Ascending aorta (tissue), 2 donors: ENCODE data around the gene MYO3B. TPM values are rescaled to one million over a fixed set of nuclear protein-coding genes. Genes with fewer than 3 reads are reported as not detected.

Experiments
- DNase-seq, 2 donors: peaks; one replicate each; pipeline ENCODE4 v3.0.0-alpha.2; 2019; ENCODE audit warnings: low spot score in 2 of 2
- H3K27ac ChIP-seq, 2 donors: fragments of 200-600 bp; sonication (generic); one replicate each; pipeline ENCODE4 v1.5.1; 2016 to 2017; ENCODE audit warnings: mild to moderate bottlenecking in 1 of 2
- H3K27me3 ChIP-seq: fragments of 200-600 bp; sonication (generic); one replicate; pipeline ENCODE4 v1.5.1; 2017
- H3K36me3 ChIP-seq, 2 donors: fragments of 200-600 bp; sonication (generic); one replicate each; pipeline ENCODE4 v1.5.1; 2016
- H3K4me1 ChIP-seq, 2 donors: fragments of 200-600 bp; sonication (generic); one replicate each; pipeline ENCODE4 v1.5.1; 2016 to 2017; ENCODE audit warnings: mild to moderate bottlenecking in 1 of 2
- H3K4me3 ChIP-seq, 2 donors: fragments of 200-600 bp; sonication (generic); one replicate each; pipeline ENCODE4 v1.5.1; 2016 to 2017; ENCODE audit warnings: mild to moderate bottlenecking in 1 of 2
- H3K9me3 ChIP-seq, 2 donors: fragments of 200-600 bp; sonication (generic); one replicate each; pipeline ENCODE4 v1.5.1; 2016
- CTCF ChIP-seq, 3 experiments: fragments of 200-600 bp in 2 of 3; fragments of 450-650 bp in 1 of 3; sonication (generic) in 2 of 3; IDR thresholded peaks; one replicate each; pipeline ENCODE4 v1.5.1; 2016 to 2019; ENCODE audit warnings: antibody characterized with exemption in 3 of 3, mild to moderate bottlenecking in 1 of 3, moderate library complexity in 1 of 3
- intact Hi-C: fragments of 100-400 bp; cut with DNase I; formaldehyde crosslinking; loops from one replicate; pipeline ENCODE4 v1.15.1; 2023
- total RNA-seq: library from RNA; depleted of rRNA; stranded (reverse); fragments of >200 nt; gene quantifications from one replicate; pipeline ENCODE4 v1.1.0, GENCODE V29; 2016

Gene MYO3B
- total RNA-seq, 1 donor from 2014 or later, result not detected

- intact Hi-C loops, result no loop called here
- H3K36me3 ChIP-seq, result no peaks in the 10 kb centered on the region
- H3K4me1 ChIP-seq, result no peaks in the 10 kb centered on the region
- H3K9me3 ChIP-seq, result peaks cover 0 to 2% of the 10 kb centered on the region in 2 donors
- no peaks in the 10 kb centered on the region for H3K27me3 ChIP-seq
- no peak overlapping the region for H3K4me3 ChIP-seq
- DNase-seq, result no peak
- no peak for TF ChIP-seq CTCF (IDR thresholded peaks at IDR 0.05)
- H3K27ac ChIP-seq, result no peak overlapping the region
Measured at GRCh38 chr2:170265321-170265720, 87.4 kb downstream of the MYO3B start.

- H3K36me3 ChIP-seq, result no peaks in the 10 kb centered on the region
- no peaks in the 10 kb centered on the region for H3K9me3 ChIP-seq
- H3K4me1 ChIP-seq, result no peaks in the 10 kb centered on the region
- H3K27ac ChIP-seq, result no peak overlapping the region
- no peak for DNase-seq
- H3K4me3 ChIP-seq, result no peak overlapping the region
- intact Hi-C loops, result no loop called here
- H3K27me3 ChIP-seq, result no peaks in the 10 kb centered on the region
- TF ChIP-seq CTCF (IDR thresholded peaks at IDR 0.05), result no peak
Measured at GRCh38 chr2:170266358-170266757, 88.4 kb downstream of the MYO3B start.

- no peak for DNase-seq
- Histone ChIP-seq H3K9me3 (no peaks in the 10 kb centered on the region), H3K4me1 (no peaks in the 10 kb centered on the region), H3K36me3 (no peaks in the 10 kb centered on the region), H3K27ac (no peak overlapping the region), H3K4me3 (no peak overlapping the region), H3K27me3 (no peaks in the 10 kb centered on the region)
- intact Hi-C loops, result no loop called here
- TF ChIP-seq CTCF (IDR thresholded peaks at IDR 0.05), result no peak
Measured at GRCh38 chr2:170267071-170267470, 89.1 kb downstream of the MYO3B start.

GRCh38 chr2:170270278-170270864 lies 92.4 kb downstream of the MYO3B start:
- H3K36me3 ChIP-seq, result no peaks in the 10 kb centered on the region
- DNase-seq, result no peak
- no peaks in the 10 kb centered on the region for H3K9me3 ChIP-seq
- H3K4me1 ChIP-seq, result no peaks in the 10 kb centered on the region
- intact Hi-C loops, result no loop called here
- no peak overlapping the region for H3K4me3 ChIP-seq
- no peak overlapping the region for H3K27ac ChIP-seq
- H3K27me3 ChIP-seq, result no peaks in the 10 kb centered on the region
- no peak for TF ChIP-seq CTCF (IDR thresholded peaks at IDR 0.05)

GRCh38 chr2:170271340-170271739 lies 93.4 kb downstream of the MYO3B start:
- DNase-seq, result no peak
- H3K4me3 ChIP-seq, result no peak overlapping the region
- no peaks in the 10 kb centered on the region for H3K36me3 ChIP-seq
- no peak for TF ChIP-seq CTCF (IDR thresholded peaks at IDR 0.05)
- intact Hi-C loops, result no loop called here
- no peaks in the 10 kb centered on the region for H3K9me3 ChIP-seq
- H3K27me3 ChIP-seq, result no peaks in the 10 kb centered on the region
- no peaks in the 10 kb centered on the region for H3K4me1 ChIP-seq
- no peak overlapping the region for H3K27ac ChIP-seq

- Histone ChIP-seq H3K27ac (no peak overlapping the region), H3K9me3 (no peaks in the 10 kb centered on the region), H3K4me1 (no peaks in the 10 kb centered on the region), H3K27me3 (no peaks in the 10 kb centered on the region), H3K36me3 (no peaks in the 10 kb centered on the region), H3K4me3 (no peak overlapping the region)
- intact Hi-C loops, result no loop called here
- TF ChIP-seq CTCF (IDR thresholded peaks at IDR 0.05), result no peak
- no peak for DNase-seq
Measured at GRCh38 chr2:170276056-170276455, 98.1 kb downstream of the MYO3B start.
